GM21447 (cell line): Measurements from ENCODE around the gene MMAA.
A peak's percentile ranks its signal among the peaks of the same experiment; 100 is the strongest.
"Not testable (repeated sequence)": the region's sequence is repeated elsewhere in the genome, so short reads cannot be mapped to it uniquely, and the experiment has no call there.

Experiments
- ATAC-seq: cut with Tn5 transposase; IDR thresholded peaks from one replicate; pipeline ENCODE4 v1.9.1; 2021; ENCODE audit not compliant: unreplicated experiment

The MMAA gene

GRCh38 chr4:145618932-145619638 lies at the start of gene MMAA:
MMAA (plus strand) TSS chr4:145619385; CDS start chr4:145639140, 19,755 bp downstream.
- peak; percentile 81 for ATAC-seq

- ATAC-seq, result not testable (repeated sequence)
Measured at GRCh38 chr4:145574546-145574945, 44.6 kb upstream of the MMAA start.

DNA sequence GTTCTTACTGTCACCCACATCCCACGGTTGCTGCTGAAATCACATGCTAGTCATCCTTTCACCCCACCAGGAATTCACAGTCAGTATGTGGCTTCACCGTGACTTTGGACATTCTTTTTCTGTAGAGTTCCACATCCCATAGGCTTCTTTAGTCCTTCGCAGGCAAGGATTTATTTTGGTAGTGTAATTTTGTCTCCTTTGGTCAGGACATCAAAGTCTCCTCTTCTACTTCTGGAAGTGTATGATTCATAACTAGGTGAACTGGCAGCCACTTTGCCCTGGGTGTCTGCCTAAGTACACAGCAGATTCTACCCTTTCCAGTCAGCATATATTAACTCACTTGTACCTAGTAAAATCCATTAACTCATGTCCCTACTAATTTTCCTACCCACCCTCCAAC lies 38.3 kb upstream of the MMAA start:
- no peak for ATAC-seq

DNA sequence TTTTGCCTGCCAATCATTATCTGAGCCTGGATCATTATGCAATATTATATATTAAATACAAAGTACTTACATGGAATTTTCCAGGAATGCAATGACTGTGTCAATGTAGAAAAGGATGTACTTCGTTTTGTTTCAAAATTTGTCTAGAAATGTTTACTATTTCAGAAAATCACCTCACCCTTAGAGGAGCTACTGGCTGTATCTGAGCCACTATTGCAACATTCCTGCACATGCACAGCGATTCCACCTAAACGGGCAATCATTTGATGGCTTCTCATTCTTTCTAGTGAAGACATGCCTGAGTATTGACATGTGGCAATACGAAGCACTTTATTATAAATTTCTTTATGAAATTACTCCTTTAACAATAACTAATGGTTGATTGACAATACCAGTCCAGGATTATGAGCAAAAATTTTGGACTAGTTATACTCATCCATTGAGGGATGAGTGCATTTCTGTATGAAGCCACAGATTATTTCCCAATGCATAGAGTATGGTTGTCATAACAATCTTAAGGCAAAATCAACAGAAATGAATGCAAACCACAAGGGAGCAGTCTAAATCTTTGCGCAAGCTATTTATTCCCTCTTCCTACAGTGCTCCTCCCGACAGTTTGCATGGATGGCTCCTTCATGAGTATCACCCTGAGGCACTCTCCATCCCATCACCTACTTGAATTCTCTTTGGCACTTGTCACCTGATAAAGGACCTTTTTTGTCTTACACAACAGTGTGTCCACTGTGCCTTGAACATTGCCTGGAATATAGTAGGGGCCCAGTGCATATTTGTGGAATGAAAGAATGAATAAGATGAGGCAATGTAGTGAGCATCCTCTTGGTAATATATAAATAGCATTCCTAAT lies 35.8 kb upstream of the MMAA start:
- ATAC-seq, result no peak

DNA sequence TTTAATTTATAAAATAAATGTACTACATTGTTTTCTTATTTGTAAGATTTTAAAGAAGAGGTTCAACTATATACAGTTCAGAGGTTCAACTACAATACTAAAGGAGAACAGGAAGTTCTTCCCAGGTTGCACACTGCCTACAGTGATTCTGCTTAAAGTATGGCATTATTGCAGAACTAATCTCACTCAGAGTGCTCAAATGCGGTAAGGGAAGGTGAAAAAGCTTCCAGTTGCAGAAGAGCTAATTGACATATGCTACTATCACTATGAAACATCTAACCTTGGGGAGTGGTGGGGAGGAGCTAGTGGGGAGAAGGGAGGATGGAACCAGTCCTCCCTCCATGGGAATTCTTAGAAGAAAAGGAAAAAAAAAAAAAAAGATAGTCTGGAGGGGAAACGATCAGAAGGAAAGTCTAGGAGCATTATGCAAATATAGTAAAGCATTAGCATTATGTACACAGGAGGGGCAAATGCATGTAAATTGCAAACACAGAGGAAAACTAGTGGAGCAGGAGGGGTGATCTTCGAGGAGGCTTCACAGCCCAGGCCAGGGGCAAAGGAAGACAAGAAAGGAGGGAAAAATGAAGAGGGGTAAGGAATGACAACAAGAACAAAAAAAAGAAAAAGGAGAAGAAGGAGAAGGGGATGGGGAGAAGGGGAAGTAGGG lies 32.0 kb upstream of the MMAA start:
- ATAC-seq, result no peak

DNA sequence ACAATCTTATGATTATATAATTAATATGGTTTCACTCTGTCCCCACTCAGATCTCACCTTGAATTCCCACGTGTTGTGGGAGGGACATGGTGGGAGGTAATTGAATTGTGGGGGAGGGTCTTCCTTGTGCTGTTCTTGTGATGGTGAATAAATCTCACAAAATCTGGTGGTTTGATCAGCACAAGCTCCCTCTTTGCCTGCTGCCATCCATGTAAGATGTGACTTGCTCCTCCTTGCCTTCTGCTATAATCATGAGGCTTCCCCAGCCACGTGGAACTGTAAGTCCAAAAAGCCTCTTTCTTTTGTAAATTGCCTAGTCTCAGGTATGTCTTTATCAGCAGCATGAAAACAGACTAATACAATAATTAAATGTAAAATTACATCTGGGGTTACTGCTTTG lies 29.8 kb upstream of the MMAA start:
- not testable (repeated sequence) for ATAC-seq

GRCh38 chr4:145589916-145590702 lies 29.1 kb upstream of the MMAA start:
- ATAC-seq, result no peak

- ATAC-seq, result no peak
Measured at GRCh38 chr4:145602129-145602760, 16.9 kb upstream of the MMAA start.

DNA sequence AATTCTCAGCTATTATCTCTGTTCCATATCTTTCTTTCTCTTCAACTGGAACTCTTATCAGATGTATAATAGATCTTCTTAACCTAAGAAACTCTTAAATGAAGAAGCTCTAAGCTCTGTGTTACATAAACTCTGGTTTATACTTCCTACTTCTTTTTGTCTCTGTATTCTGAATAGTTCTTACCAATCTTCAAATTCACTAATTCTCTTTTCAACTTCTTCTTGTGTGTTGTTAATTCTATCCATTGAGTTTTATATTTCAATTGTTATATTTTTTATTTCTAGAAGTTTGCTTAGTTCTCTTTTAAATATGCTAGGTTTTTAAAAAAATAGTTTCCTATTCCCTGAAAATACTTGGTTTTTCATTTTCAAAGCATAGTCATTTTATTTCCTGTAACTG lies 13.2 kb upstream of the MMAA start:
- ATAC-seq, result no peak

- no peak for ATAC-seq
Measured at GRCh38 chr4:145609481-145610427, 9.4 kb upstream of the MMAA start.

DNA sequence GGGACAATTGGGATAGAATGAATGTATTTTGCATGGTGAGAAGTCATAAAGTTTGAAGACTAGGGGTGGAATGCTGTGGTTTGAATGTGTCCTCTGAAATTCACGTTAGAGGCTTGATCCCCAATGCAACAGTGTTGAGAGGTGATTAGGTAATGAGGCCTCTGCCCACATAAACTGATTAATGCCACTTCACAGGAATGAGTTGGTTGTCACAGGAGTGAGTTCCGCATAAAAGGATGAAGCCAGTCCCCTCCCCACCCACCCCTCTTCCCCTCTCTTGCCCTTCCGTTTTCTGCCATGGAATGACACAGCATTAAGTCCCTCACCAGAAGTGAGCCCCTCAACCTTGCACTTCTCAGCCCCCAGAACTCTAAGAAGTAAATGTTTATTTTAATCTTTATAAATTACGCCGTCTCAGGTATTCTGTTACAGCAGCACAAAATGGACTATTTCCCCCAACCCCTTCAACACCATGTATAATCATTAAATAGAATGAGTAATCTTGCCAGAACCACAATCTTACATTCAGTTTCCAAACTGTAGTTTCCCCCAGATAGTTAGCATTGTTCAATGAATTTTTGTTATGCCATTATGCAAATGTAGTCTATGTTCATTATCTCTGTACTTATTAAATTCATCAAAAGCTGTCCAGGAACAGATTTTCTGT lies 5.5 kb upstream of the MMAA start:
- peak; percentile 56 for ATAC-seq

DNA sequence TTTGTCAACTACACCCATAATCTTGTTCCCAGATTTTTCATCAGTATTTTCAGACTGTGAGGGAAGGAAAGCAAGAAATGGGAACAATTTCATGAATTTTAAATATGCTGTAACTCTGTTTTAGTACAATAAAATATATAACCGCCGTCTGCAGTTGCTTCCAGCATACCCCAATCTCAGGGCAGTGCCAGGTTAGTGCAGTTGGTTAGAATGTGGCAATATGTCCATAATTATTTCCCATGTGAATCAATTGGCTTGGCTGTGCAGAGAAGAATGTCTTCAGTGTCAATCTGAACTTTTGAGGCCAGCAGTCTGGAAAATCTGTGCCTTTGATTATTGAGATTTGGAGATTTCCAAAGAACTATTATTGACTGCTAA lies 5.0 kb upstream of the MMAA start:
- no peak for ATAC-seq

GRCh38 chr4:145618210-145618931 lies 814 bp upstream of the MMAA start:
- peak; percentile 13 for ATAC-seq

DNA sequence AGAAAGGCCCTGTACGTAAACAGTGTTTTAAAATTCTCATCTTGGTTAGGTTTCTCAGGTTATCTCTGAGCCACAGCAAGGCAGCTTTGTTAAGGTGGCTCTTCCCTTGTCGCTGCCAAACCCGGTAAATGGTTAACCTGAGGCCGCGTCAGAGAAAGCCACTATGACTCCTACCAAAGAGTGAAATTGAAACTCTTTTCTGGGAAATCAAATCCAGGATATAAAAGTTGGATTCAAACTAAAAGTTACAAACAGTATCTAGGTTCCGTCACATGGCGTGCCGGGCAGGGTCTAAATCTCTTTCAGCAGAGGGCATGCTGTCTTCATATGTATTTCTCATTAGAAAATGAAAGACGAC lies 433 bp downstream of the MMAA start:
- peak; percentile 54 for ATAC-seq

- ATAC-seq, result not testable (repeated sequence)
Measured at GRCh38 chr4:145622067-145622466, 2.9 kb downstream of the MMAA start.

- peak; percentile 32 for ATAC-seq
Measured at GRCh38 chr4:145623831-145624230, 4.6 kb downstream of the MMAA start.

GRCh38 chr4:145625677-145626622 lies 6.8 kb downstream of the MMAA start:
- ATAC-seq, result no peak
